IPS-15b (cell line): Measurements from ENCODE around the gene EMC8.
"Not testable (repeated sequence)": the region's sequence is repeated elsewhere in the genome, so short reads cannot be mapped to it uniquely, and the experiment has no call there.

Source experiments
- H3K27me3 ChIP-seq: one replicate; pipeline ENCODE4 v1.6.1; 2013; ENCODE audit warnings: low read length; ENCODE audit not compliant: control insufficient read depth, insufficient read depth
- H3K36me3 ChIP-seq: one replicate; pipeline ENCODE4 v1.6.1; 2013; ENCODE audit warnings: low read length; ENCODE audit not compliant: control insufficient read depth, insufficient read depth
- H3K4me1 ChIP-seq: one replicate; pipeline ENCODE4 v1.6.1; 2013; ENCODE audit warnings: mild to moderate bottlenecking, low read length; ENCODE audit not compliant: control insufficient read depth, insufficient read depth
- H3K4me3 ChIP-seq: one replicate; pipeline ENCODE4 v1.5.1; 2013; ENCODE audit warnings: low read depth, low read length
- H3K9ac ChIP-seq: one replicate; pipeline ENCODE4 v1.6.1; 2013; ENCODE audit warnings: low read depth, mild to moderate bottlenecking, low read length
- H3K9me3 ChIP-seq: one replicate; pipeline ENCODE4 v1.6.1; 2013; ENCODE audit warnings: mild to moderate bottlenecking, low read length; ENCODE audit not compliant: control insufficient read depth, insufficient read depth

The EMC8 gene

DNA sequence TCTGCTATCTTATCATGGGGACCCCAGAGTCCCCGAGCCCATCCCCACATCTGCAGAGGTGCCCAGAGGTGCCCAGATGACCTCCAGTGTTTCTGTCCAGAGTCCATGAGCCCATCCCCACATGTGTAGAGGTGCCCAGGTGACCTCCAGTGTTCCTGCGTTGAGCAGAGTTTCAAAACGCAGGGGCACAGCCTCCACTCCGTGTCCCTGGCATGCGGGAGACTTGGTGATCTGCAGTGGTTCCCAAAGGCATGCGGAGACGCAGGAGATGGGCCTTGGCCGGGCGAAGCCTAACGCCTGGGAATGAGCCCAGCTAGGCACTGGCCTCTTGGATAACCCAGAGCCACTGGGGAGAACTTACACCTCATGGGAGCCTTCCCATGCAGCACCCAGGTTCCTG, 41.5 kb upstream of the EMC8 start:
- Histone ChIP-seq H3K27me3 (no peaks in the 10 kb centered on the region), H3K4me3 (no peak overlapping the region), H3K9ac (no peak overlapping the region), H3K9me3 (no peaks in the 10 kb centered on the region), H3K4me1 (no peaks in the 10 kb centered on the region), H3K36me3 (no peaks in the 10 kb centered on the region)

DNA sequence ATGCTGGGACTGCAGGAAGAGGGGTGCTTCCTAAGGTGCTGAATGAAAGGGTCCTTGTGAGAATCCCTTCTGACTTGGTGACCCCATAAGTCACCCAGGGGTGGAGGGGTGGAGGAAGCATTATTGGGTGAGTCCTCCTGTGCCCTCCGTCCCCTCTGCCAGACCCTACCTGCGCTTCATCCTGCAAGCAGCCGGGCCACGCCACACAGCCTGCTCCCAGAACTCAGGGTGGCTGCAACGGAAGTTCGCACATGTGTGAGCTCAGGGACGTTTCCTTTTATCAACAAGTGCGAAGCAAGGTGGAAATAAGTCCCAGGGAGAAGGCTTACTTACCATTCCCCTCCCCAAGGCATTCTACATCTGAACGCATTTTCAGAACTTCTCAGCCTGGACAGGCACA, 41.1 kb upstream of the EMC8 start:
- no peaks in the 10 kb centered on the region for H3K27me3 ChIP-seq
- no peaks in the 10 kb centered on the region for H3K9me3 ChIP-seq
- no peak overlapping the region for H3K4me3 ChIP-seq
- H3K4me1 ChIP-seq, result no peaks in the 10 kb centered on the region
- no peak overlapping the region for H3K9ac ChIP-seq
- no peaks in the 10 kb centered on the region for H3K36me3 ChIP-seq

DNA sequence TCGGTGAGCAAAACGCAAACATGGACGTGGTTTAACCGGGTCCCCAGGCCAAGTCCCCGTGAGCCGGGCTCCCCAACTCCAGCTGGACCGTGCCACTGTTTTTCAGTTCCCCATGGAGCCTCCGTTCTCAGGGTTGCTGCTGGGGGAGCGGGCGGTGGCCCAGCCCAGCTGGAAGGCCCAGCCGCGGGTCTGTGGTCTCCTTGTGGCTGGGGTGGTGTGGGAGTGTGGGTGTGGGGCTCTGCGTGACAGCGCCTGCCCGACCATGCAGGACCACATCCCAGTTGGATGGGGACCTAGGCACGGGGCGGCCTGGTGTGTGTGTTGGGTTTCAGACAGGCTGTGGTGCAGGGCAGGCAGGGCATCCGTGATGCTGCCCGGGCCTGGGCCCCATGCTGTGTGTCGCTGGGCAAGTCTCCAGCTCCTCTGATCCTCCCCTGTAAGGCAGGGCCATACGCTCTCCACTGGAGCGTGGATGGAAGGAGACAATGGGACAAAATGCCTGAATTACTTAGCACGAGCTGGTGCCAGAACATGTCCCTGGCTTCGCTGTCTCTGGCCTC, 40.4 kb upstream of the EMC8 start:
- no peak overlapping the region for H3K9ac ChIP-seq
- H3K4me1 ChIP-seq, result no peaks in the 10 kb centered on the region
- no peaks in the 10 kb centered on the region for H3K27me3 ChIP-seq
- H3K36me3 ChIP-seq, result no peaks in the 10 kb centered on the region
- no peak overlapping the region for H3K4me3 ChIP-seq
- no peaks in the 10 kb centered on the region for H3K9me3 ChIP-seq

DNA sequence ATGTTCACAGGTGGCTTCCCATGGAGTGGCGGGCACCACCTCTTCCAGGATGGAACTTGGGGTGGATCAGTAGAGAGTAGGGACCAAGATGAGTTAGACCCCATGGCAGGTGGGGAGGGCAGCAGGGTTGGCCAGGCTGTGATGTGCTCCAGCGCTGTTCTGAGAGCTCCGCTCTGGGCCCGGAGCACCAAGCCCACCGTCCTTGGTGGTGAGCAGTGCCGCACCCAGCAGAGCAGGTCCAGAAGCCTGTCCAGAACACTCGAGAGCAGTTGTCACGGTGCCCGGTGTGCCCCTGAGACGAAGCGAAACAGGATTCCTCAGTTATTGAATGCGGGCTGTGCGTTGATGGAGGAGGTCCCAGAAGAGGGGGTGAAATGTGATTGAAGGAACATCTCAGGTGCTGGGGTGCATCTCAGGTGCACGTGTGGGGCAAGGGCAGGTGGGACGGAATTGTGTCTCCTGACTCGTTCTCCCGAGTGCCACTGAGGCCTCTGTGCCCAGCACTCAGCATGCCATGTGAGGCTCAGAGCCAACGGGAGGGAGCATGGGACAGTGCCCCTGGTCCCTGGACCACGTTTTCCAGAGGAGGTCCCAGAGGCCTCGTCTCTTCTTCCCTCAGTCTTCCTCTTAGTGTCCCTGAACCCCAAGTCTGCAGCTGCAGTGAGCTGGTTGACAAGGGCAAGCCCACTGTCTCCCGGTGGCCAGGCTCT, 39.7 kb upstream of the EMC8 start:
- no peaks in the 10 kb centered on the region for H3K27me3 ChIP-seq
- H3K4me1 ChIP-seq, result no peaks in the 10 kb centered on the region
- H3K9ac ChIP-seq, result no peak overlapping the region
- H3K4me3 ChIP-seq, result no peak overlapping the region
- H3K9me3 ChIP-seq, result no peaks in the 10 kb centered on the region
- H3K36me3 ChIP-seq, result no peaks in the 10 kb centered on the region

DNA sequence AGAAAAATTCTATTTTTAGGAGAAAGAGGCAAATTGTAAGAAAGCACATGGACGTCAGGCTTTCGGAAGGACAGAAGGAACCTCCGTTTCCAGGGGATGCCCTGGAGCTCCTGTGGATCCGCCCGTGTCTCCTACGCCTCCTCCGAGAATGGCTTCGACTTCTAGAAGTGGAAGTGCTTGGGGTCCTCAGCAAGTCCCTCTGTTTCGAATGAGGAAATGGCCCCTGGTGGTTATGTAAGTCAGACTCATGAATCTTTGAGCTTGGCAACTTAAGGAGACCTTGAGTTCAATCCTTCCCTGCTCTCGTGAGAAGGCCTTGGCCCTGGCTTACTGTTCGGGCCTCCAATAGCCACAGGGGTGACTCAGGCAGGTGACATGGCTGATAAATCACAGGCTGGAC, 39.0 kb upstream of the EMC8 start:
- Histone ChIP-seq H3K27me3 (no peaks in the 10 kb centered on the region), H3K9ac (no peak overlapping the region), H3K4me1 (no peaks in the 10 kb centered on the region), H3K4me3 (no peak overlapping the region), H3K9me3 (no peaks in the 10 kb centered on the region), H3K36me3 (no peaks in the 10 kb centered on the region)

DNA sequence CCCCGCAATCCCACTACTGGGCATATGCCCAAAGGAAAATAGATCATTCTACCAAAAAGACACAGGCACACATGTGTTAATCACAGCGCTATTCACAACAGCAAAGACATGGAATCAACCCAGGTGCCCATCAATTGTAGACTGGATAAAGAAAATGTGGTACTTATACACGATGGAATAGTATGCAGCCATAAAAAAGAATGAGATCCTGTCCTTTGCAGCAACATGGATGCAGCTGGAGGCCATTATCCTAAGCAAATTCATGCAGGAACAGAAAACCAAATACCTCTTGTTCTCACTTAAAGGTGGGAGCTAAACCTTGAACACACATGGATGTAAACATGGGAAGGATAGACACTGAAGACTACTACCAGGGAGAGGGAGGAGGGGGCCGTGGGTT, 38.3 kb upstream of the EMC8 start:
- not testable (repeated sequence) for H3K4me1 ChIP-seq, H3K9ac ChIP-seq, H3K27me3 ChIP-seq, H3K36me3 ChIP-seq, H3K4me3 ChIP-seq, H3K9me3 ChIP-seq

DNA sequence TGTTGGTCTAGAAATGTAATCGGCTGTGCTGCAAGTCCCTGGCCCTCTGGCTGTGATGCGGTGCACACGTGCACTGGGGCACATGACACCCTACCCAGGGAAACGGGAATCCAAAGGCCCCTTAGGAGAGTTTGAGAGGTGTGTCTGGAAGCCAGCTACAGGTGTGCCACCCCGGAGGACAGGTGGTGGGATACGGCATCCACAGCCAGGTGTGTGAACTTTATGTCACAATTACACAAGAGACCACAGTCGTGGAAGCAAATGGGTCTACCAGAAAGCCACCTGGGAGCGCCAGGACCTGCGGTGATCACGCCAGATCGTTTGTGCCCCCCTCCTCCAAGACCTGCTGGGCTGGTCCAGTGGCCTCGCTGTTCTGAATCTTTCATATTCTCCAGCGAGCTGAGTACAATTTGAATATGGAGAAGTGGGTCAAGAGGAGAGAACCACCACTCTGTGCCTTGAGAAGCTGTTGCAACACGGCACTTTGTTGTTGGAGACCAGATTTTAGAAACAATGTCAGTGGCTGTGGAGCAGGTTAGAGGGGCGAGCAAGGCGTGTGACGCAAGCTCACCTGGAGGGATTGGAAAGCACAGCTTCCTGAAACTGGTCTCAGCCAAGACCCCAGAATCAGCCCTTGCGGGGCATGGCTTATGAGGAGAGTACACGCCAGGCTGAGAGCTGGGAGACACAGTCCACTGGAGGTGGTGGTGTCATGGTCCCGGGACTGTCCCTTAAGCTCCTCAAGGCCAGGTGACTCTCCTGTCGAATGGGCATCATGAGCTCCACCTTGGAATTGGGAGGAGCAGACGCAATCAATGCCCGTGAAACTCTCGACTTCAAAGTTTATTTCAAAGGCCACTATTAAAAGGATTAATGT, 37.6 kb upstream of the EMC8 start:
- Histone ChIP-seq H3K4me1 (no peaks in the 10 kb centered on the region), H3K9ac (no peak overlapping the region), H3K9me3 (no peaks in the 10 kb centered on the region), H3K4me3 (no peak overlapping the region), H3K36me3 (no peaks in the 10 kb centered on the region), H3K27me3 (no peaks in the 10 kb centered on the region)

DNA sequence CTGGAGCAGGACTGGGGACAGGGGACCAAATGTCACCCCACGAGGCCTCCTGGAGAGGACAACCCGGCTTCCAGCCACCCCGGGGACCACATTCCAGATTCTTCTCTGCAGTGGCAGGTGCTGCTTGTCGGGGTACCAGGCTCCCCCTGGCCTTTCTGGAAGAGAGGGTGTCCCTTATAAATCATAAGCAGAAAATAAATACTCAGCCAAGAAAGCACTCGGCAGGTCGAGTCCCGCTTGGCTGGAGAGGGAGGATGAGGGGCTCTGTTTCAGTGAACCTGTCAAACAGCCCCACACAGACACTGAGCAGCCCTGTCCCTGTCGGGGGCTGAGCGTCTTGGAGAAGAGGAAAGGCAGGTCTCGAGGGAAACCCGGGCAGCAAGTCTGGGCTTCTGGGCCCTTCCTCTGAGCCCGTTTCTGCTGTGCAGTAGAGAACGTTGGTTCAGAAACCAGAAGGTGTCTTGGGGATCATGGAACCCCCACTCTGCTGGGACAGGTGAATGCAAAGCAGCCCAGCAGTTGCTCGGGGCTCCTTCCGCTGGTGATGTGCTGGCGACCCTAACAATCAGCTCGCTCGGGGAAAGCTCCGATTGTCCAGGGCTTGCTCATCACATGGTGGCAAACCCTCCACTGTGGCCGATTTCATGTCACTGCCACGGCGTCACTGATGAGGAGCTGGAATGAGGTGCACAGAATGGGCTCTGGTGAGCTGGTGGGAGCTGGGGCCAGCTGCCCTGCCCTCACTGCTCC, 36.8 kb upstream of the EMC8 start:
- Histone ChIP-seq H3K4me1 (no peaks in the 10 kb centered on the region), H3K9ac (no peak overlapping the region), H3K9me3 (no peaks in the 10 kb centered on the region), H3K4me3 (no peak overlapping the region), H3K27me3 (no peaks in the 10 kb centered on the region), H3K36me3 (no peaks in the 10 kb centered on the region)

DNA sequence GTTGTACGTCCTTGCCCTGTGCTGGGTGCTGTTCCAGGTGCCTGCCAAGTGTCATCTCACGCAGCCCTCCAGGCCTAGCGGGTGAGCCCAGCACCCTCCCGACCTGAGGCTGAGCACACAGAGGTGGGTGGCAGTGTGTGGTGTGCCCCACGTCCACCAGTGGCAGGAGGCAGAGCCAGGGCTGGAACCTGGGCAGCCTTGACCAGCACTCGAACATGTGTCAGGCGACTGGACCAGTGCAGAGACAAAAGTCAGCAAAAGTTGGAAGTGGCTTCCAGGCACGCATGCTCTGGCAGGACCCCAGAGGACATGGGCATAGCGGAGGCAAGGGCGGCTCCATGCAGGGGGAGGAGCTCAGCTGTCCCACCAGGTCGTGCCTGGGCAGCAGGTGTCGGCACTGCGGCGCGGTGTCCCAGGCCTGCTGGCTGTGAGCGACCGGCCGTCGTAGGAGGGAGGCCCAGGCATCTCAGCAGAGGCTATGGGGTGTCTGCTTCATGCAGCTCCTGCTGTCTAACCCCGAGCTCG, 35.9 kb upstream of the EMC8 start:
- no peak overlapping the region for H3K9ac ChIP-seq
- no peaks in the 10 kb centered on the region for H3K27me3 ChIP-seq
- H3K9me3 ChIP-seq, result no peaks in the 10 kb centered on the region

DNA sequence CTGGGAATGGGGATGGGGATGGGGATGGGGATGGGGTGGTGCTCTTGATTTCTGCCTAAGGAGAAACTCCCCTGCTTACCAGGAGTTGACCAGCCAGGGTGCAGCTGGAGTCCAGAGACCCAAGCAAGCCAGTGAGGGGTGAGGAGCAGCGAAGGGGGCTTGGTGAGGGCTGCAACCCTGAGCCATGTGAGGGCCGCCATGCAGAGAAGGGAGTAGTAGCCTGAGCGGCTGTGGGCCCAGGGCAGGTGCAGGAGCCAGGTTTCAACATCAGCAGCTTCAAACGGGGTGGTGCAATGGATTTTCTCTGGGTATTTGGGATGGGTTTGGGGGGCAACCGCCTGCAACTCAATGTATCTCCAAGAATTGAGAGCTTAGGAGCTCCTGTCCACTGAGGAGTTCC, 35.4 kb upstream of the EMC8 start:
- no peaks in the 10 kb centered on the region for H3K36me3 ChIP-seq
- no peak overlapping the region for H3K9ac ChIP-seq
- H3K4me3 ChIP-seq, result no peak overlapping the region
- no peaks in the 10 kb centered on the region for H3K27me3 ChIP-seq
- H3K4me1 ChIP-seq, result no peaks in the 10 kb centered on the region
- H3K9me3 ChIP-seq, result no peaks in the 10 kb centered on the region

More for the DNA sequence above, 35.9 kb upstream of the EMC8 start:
- no peak overlapping the region for H3K4me3 ChIP-seq
- H3K36me3 ChIP-seq, result no peaks in the 10 kb centered on the region
- H3K4me1 ChIP-seq, result no peaks in the 10 kb centered on the region

DNA sequence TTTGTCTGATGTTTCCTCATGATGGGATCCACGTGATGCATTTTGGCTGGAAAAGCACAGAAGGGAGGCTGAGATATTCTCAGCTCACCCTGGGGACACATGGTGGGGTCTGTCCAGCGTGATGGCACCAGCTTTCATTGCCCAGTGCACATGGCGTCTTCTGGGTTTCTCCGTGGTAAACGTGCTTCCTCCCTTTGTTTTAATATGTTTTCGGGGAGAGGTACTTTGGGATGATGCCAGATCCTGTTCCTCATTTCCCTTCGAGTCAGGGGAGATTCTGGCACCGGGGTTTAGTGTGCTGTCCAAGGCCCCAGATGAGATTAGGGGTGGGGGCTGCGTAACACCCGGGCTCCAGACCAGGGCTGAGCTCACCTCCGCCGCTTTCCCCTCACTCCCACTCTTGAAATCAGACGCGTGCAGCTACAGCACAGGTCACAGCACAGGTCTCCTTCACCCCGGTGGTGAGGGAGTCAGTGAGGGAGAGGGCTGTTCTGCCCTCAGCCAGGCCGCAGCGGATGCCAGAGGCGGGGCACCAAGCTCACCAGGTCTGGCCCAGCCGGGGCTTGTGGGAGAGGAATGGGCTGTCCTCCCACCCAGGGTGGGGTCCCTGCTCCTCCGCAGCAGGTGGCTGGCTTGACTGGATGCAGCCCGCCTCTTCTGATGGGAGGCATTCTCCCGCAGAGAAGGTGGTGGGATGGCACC, 34.0 kb upstream of the EMC8 start:
- H3K4me1 ChIP-seq, result no peaks in the 10 kb centered on the region
- H3K9ac ChIP-seq, result no peak overlapping the region
- H3K4me3 ChIP-seq, result no peak overlapping the region
- H3K9me3 ChIP-seq, result no peaks in the 10 kb centered on the region
- no peaks in the 10 kb centered on the region for H3K36me3 ChIP-seq
- H3K27me3 ChIP-seq, result no peaks in the 10 kb centered on the region
